ENCODE measurements around the gene NAXD. TPM values are rescaled to one million over a fixed set of nuclear protein-coding genes. Genes with fewer than 3 reads are reported as not detected.
A peak's percentile ranks its signal among the peaks of the same experiment; 100 is the strongest.

Gene NAXD
- total RNA-seq, 1 donor from 2014 or later = 21.1 TPM

DNA sequence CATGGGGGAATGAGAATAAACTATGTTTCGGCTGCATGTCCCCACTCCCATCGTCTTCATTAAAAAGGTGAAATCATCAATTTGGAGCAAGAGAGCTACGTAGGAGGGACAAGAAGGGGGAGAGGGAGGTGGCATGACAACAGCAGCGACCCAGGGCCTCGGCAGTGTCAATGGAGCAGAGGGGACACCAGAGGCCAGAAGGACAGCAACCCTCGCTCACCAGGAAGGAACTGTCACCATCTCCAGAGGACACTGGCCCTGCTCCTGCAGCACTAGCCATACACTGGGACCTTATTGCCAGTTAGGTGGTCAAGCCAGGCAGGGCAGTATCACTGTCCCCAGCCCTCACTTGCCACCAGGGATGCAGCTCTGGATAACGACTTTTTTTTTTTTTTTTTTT lies 34.2 kb downstream of the NAXD start:
- Histone ChIP-seq H3K4me3 (ENCODE audit: low read depth, low read length) (no peak overlapping the region), H3K36me3 (ENCODE audit: control insufficient read depth, insufficient read depth, low read length) (peaks cover 12% of the 10 kb centered on the region), H3K27me3 (ENCODE audit: control insufficient read depth, insufficient read depth, low read length) (no peaks in the 10 kb centered on the region)
- no peak for FAIRE-seq
- TF ChIP-seq CTCF (IDR thresholded peaks at IDR 0.05; ENCODE audit: insufficient read depth, low read length, severe bottlenecking) = no peak
- DNase-seq (ENCODE audit: low read depth) = no peak

GRCh38 chr13:110650436-110650835 lies 35.1 kb downstream of the NAXD start:
- H3K36me3 ChIP-seq (ENCODE audit: control insufficient read depth, insufficient read depth, low read length) = peaks cover 13% of the 10 kb centered on the region
- no peak for TF ChIP-seq CTCF (IDR thresholded peaks at IDR 0.05; ENCODE audit: insufficient read depth, low read length, severe bottlenecking)
- H3K27me3 ChIP-seq (ENCODE audit: control insufficient read depth, insufficient read depth, low read length) = no peaks in the 10 kb centered on the region
- DNase-seq (ENCODE audit: low read depth) (no peak), FAIRE-seq (no peak)
- no peak overlapping the region for H3K4me3 ChIP-seq (ENCODE audit: low read depth, low read length)

GRCh38 chr13:110651271-110651670 lies 35.9 kb downstream of the NAXD start:
- Histone ChIP-seq H3K27me3 (ENCODE audit: control insufficient read depth, insufficient read depth, low read length) (no peaks in the 10 kb centered on the region), H3K4me3 (ENCODE audit: low read depth, low read length) (no peak overlapping the region), H3K36me3 (ENCODE audit: control insufficient read depth, insufficient read depth, low read length) (peaks cover 13% of the 10 kb centered on the region)
- DNase-seq (ENCODE audit: low read depth) (no peak), FAIRE-seq (peak; percentile 72)
- TF ChIP-seq CTCF (IDR thresholded peaks at IDR 0.05; ENCODE audit: insufficient read depth, low read length, severe bottlenecking) = no peak

DNA sequence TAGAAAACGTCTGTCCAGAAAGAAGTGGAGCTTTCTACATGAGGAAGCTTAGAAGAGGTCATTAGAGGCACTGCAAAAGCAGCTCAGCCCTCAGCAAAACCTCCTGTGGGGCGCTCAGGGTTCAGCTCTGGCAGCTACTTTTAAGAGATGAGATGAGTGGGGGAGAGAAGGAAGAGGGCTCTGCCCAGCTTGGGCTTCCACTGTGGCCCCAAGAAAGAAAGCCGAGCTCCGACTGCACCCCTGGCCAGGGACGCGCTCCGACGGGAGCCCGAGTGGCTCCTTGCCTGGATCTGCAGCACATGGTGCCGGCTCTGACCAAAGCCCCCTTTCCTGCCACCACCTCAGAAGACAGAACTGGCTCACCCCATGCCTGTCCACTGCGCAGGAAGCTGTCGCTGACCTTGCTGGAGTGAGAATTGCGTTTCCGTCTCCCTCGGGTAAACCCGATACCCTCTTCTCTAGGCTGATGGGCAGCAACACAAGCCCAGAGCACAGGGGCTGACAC lies 36.4 kb downstream of the NAXD start:
- peaks cover 12% of the 10 kb centered on the region for H3K36me3 ChIP-seq (ENCODE audit: control insufficient read depth, insufficient read depth, low read length)
- no peak overlapping the region for H3K4me3 ChIP-seq (ENCODE audit: low read depth, low read length)
- TF ChIP-seq CTCF (IDR thresholded peaks at IDR 0.05; ENCODE audit: insufficient read depth, low read length, severe bottlenecking) = no peak
- no peaks in the 10 kb centered on the region for H3K27me3 ChIP-seq (ENCODE audit: control insufficient read depth, insufficient read depth, low read length)
- no peak for FAIRE-seq
- no peak for DNase-seq (ENCODE audit: low read depth)

DNA sequence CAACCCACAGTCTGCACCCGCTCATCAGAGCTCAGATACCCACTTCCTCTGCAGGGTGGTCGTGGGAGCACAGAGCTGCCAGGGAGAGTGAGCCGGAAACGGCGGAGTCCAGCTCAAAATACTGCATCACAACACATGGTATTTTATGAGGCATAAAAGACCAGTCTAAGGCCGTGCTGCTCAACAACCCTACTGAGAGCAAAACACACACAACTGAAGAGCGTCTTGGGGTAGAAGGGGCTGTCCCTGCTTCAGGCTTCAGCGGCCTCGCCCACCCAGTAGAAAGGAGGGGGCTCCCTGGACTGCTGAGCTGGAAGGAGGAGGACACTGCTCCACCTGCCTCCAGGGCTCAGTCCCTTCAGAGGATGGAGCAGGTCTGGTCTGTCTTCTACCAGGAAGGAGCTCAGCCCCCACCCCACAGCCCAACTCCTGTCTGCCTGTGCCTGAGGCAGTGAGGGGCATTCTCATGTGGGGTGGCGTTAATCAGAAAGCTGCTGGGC lies 36.9 kb downstream of the NAXD start:
- Histone ChIP-seq H3K27me3 (ENCODE audit: control insufficient read depth, insufficient read depth, low read length) (no peaks in the 10 kb centered on the region), H3K4me3 (ENCODE audit: low read depth, low read length) (no peak overlapping the region), H3K36me3 (ENCODE audit: control insufficient read depth, insufficient read depth, low read length) (peaks cover 12% of the 10 kb centered on the region)
- FAIRE-seq (no peak), DNase-seq (ENCODE audit: low read depth) (no peak)
- no peak for TF ChIP-seq CTCF (IDR thresholded peaks at IDR 0.05; ENCODE audit: insufficient read depth, low read length, severe bottlenecking)

GRCh38 chr13:110652764-110653163 lies 37.4 kb downstream of the NAXD start:
- Histone ChIP-seq H3K4me3 (ENCODE audit: low read depth, low read length) (no peak overlapping the region), H3K27me3 (ENCODE audit: control insufficient read depth, insufficient read depth, low read length) (no peaks in the 10 kb centered on the region), H3K36me3 (ENCODE audit: control insufficient read depth, insufficient read depth, low read length) (peaks cover 14% of the 10 kb centered on the region)
- DNase-seq (ENCODE audit: low read depth) (no peak), FAIRE-seq (no peak)
- no peak for TF ChIP-seq CTCF (IDR thresholded peaks at IDR 0.05; ENCODE audit: insufficient read depth, low read length, severe bottlenecking)

All from bronchial epithelial cell (primary cell).